ENCODE results near the gene NAIF1. TPM values are rescaled to one million over a fixed set of nuclear protein-coding genes. Genes with fewer than 3 reads are reported as not detected.

NAIF1 gene
- total RNA-seq, 1 donor from 2014 or later, result 6.7 TPM

GRCh38 chr9:128062846-128063831 is 4.0 kb downstream of the NAIF1 start:
- DNase-seq (ENCODE audit: extremely low spot score, unreplicated experiment), result no peak
- Mint-ChIP-seq H3K4me3 (no peak overlapping the region), H3K27ac (no peak overlapping the region), H3K36me3 (peaks cover 4% of the 10 kb centered on the region), H3K9me3 (no peaks in the 10 kb centered on the region), H3K4me1 (ENCODE audit: unreplicated experiment) (peaks cover 10% of the 10 kb centered on the region), H3K27me3 (no peaks in the 10 kb centered on the region)
- no peak for TF ChIP-seq CTCF (conservative IDR thresholded peaks at IDR 0.05)

DNA sequence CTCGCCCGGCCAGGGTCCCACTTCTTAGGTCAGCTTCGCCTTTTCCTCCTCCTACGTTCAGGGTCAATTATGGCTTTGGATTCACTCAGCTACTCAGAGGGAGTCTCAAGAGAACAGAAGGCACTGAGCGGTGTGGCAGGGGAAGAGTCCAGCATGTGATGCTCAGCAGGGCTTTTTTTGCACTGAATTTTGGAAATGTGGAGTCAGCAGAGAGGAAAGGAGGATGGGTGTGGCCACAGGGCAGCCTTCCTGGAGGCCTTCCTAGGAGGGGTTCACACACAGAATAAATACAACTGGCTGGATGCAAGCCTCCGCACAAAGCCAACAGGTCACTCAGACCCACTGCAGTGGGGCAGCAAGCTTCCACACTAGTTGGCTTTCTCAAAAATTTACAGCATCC is 4.8 kb downstream of the NAIF1 start:
- H3K4me1 Mint-ChIP-seq (ENCODE audit: unreplicated experiment), result peaks cover 18% of the 10 kb centered on the region
- TF ChIP-seq CTCF (conservative IDR thresholded peaks at IDR 0.05), result no peak
- no peak for DNase-seq (ENCODE audit: extremely low spot score, unreplicated experiment)
- H3K9me3 Mint-ChIP-seq, result no peaks in the 10 kb centered on the region
- no peak overlapping the region for H3K27ac Mint-ChIP-seq
- H3K27me3 Mint-ChIP-seq, result no peaks in the 10 kb centered on the region
- no peak overlapping the region for H3K4me3 Mint-ChIP-seq
- peaks cover 4% of the 10 kb centered on the region for H3K36me3 Mint-ChIP-seq

DNA sequence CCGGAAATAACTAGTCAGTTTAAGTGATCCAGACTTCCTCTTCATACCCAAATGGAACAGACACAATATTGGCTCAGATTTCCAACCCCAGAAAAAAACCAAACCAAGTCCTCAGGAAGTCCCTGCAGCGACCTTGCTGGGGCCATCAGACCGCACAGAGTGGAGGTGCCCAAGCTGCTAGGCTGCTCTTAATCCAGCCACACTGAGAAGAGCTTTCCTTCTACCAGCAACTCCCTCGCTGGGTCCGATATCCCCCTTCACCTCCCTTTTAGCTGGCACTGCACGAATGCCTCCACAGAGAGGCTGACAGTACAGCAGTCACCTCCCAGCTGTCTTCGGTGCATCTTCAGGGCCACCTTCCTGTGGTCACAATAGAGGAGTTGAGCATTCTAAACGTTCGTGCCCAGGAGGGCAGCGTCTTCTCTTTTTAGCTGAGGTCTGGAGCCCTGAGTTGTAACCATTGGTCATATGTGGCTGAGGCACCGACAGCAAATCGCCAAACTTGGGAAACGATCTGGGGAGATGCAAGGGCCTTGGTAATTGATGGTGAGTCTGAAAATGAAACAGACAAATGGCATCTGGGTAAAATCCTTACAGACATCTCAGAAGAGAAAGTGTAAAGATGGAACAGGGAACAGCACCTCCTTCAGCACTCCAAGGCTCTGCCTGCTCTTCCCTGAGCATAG is 5.7 kb downstream of the NAIF1 start:
- DNase-seq (ENCODE audit: extremely low spot score, unreplicated experiment), result no peak
- H3K4me1 Mint-ChIP-seq (ENCODE audit: unreplicated experiment), result peaks cover 23% of the 10 kb centered on the region
- no peak overlapping the region for H3K4me3 Mint-ChIP-seq
- H3K27me3 Mint-ChIP-seq, result no peaks in the 10 kb centered on the region
- TF ChIP-seq CTCF (conservative IDR thresholded peaks at IDR 0.05), result no peak
- peaks cover 4% of the 10 kb centered on the region for H3K36me3 Mint-ChIP-seq
- H3K27ac Mint-ChIP-seq, result no peak overlapping the region
- H3K9me3 Mint-ChIP-seq, result no peaks in the 10 kb centered on the region

DNA sequence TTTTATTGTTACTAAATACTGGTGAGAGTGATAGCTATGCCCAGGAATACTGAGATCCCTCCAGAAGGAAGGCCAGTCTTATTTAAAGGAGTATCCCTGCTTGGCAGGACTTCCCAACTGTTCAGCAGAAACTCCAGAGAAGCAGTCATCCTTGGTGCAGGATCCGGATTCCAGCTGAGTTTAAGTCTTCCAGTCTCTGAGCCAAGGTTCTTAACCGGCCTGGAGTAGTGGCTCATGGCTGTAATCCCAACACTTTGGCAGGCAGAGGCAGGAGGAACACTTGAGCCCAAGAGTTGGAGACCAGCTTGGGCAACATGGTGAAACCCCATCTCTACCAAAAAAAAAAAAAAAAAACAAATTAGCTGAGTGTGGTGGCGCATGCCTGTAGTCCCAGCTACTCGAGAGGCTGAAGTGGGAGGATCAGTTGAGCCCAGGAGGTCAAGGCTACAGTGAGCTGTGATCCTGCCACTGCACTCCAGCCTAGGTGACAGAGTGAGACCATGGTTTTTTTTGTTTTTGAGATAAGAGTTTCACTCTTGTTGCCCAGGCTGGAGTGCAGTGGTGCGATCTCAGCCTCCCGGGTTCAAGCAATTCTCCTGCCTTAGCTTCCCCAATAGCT is 7.6 kb downstream of the NAIF1 start:
- H3K4me3 Mint-ChIP-seq, result no peak overlapping the region
- H3K27me3 Mint-ChIP-seq, result no peaks in the 10 kb centered on the region
- no peak for TF ChIP-seq CTCF (conservative IDR thresholded peaks at IDR 0.05)
- H3K9me3 Mint-ChIP-seq, result no peaks in the 10 kb centered on the region
- no peak overlapping the region for H3K27ac Mint-ChIP-seq
- no peak for DNase-seq (ENCODE audit: extremely low spot score, unreplicated experiment)
- H3K36me3 Mint-ChIP-seq, result no peaks in the 10 kb centered on the region
- peaks cover 22% of the 10 kb centered on the region for H3K4me1 Mint-ChIP-seq (ENCODE audit: unreplicated experiment)

- Mint-ChIP-seq H3K36me3 (no peaks in the 10 kb centered on the region), H3K4me3 (no peak overlapping the region), H3K9me3 (no peaks in the 10 kb centered on the region), H3K27ac (peak overlapping the region; percentile 29), H3K27me3 (no peaks in the 10 kb centered on the region), H3K4me1 (ENCODE audit: unreplicated experiment) (peaks cover 26% of the 10 kb centered on the region)
- DNase-seq (ENCODE audit: extremely low spot score, unreplicated experiment), result no peak
- TF ChIP-seq CTCF (conservative IDR thresholded peaks at IDR 0.05), result no peak
Measured at GRCh38 chr9:128057724-128058409, 9.3 kb downstream of the NAIF1 start.
